ENCODE results near the gene TEAD3.

The TEAD3 gene

DNA sequence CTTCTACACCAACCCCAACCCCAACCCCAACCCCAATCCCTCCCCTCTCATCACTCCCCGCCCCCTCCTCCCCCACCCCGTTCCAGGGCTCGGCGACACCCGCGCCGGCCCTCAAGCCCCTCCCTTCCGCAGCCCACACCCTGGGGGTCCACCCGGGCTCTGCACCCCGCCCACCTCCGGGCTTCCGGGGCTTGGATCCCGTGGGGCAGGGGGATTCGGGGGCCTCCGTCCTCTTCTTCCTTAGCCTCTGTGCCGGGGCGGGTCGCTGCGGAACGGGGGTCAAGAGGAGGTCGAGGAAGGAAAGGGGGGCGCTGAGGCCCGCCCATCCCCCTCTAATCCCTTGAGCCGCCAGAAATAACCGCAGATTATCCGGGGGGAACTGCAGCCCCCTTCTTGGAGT lies 15.1 kb upstream of the TEAD3 start:
- no peak for DNase-seq

DNA sequence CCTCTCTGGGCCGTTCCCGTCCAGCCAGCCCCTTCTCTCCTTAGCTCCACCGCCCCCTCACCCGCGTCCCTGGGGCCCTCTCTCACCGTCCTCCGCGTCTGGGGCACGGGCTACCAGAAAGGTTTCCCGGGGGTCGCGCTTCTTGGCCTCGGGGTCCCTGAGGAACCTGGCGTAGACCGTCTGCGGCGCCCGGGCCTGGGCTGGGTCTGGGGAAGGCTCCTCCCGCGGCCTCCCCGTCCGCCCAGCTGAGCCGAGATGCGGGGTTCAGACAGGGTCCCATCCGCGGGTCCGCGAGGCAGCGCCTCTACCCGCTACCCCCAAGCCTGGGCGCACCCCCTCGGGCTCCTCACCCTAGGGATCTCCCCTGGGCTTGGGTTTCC lies 14.7 kb upstream of the TEAD3 start:
- DNase-seq, result no peak

DNA sequence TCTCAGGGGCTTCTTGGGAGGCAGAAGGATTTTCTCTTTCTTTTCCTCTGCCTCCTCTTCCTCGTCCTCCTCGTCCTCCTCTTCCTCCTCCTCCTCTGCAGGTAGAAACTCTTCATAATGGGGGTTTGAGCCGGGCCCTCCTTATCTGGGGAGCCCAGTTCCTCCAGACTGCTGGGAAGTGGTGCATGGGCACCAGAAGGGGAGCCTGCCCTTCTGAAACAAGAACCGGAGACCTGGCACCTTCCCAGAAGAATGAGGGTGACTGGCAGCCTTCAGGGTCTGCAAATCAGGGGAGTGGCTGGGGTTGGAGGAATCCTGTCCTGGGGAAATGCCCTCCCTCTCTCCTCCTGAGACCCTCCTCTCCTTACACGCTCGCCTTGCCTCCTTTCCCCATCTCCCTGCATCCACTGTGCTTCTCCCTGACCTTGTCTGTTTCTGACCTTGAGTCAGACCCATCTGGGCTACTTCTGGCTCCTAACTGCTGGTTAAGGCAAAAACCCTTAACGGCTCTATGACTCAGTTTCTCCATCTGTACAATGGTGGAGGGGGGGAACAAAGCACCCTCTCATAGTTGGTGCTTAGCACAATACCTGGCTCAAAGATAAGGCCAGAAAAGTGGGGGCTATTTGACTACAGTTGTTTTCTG lies 14.2 kb upstream of the TEAD3 start:
- DNase-seq, result no peak

GRCh38 chr6:35508542-35508941 lies 11.7 kb upstream of the TEAD3 start:
- no peak for DNase-seq

DNA sequence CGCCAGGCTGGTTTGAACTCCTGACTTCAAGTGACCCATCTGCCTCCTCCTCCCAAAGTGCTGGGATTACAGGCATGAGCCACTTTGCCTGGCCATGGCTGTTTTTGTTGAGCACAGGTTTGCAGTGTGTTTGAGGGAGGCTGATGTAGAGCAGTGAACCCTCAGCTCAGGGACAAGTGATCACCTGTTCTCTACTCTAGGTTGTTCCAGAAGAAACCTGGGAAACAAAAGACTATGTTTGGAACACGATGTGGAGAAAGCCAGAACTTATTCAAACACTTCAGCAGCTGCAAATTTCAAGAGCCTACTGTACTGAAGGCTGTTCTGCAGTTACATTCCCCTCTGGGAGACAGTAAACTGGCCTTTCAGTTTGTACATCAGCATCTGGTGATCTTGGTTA lies 11.1 kb upstream of the TEAD3 start:
- no peak for DNase-seq

- DNase-seq, result no peak
These were observed 10.3 kb upstream of the TEAD3 start for GRCh38 chr6:35507221-35507620.

- DNase-seq, result no peak
These were observed 9.7 kb upstream of the TEAD3 start for GRCh38 chr6:35506536-35506935.

GRCh38 chr6:35505999-35506412 lies 9.1 kb upstream of the TEAD3 start:
- no peak for DNase-seq

DNA sequence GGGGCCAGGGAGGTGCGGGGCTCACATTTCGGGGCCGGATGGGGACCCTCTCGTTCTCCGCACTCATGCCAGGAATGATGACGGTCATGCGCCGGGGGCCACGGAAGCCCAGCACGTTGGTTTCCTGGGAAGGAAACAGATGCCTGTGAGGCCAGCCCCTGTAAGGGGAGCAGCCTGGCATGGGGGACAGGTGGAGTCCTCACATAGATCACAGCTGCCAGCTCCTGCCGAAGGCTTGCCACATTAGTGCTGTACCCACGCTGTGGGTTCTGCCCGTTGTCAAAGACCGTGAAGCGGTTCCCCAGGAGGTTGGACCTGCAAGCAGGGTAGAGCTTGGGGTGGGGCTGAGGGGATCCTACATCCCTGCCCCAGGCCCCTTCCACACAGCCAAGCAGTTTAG lies 6.7 kb upstream of the TEAD3 start:
- no peak for DNase-seq

DNA sequence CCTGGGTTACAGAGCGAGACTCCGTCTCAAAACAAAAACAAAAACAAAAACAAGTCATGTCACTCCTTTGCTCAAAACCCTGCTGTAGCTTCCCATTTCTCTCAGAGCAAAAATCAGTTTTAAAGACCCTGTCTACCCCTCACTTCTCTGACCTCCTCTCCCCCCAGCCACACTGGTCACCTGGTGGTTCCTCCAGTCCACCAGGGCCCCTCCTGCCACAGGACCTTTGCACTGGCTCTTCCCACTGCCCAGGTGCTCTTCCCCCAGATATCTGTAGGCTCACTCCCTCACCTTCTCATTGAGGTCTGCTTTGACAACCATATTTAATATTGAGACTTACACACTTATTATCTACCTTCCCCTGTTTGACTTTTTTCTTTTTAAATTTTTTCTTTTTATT lies 4.9 kb upstream of the TEAD3 start:
- no peak for DNase-seq

DNA sequence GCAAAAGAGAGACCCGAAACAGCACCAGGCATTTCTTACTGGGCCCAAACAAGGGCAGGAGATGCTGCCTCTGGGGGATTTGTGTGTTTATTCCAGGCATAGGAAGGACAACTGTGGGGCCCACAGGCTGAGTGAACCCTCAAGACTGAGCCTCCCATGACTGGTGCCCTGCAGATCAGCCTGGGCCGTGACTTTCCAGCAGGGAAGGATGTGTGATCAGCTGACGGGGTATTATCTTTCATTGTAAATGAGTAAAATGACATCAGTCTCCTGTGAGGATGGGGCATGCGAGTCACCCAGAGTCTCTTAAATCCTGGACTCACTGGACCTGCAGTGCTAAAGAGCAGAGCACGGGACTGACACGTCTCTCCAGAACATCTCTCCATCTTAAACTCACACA lies 3.9 kb upstream of the TEAD3 start:
- no peak for DNase-seq

- no peak for DNase-seq
These were observed 2.5 kb upstream of the TEAD3 start for GRCh38 chr6:35499372-35499771.

DNA sequence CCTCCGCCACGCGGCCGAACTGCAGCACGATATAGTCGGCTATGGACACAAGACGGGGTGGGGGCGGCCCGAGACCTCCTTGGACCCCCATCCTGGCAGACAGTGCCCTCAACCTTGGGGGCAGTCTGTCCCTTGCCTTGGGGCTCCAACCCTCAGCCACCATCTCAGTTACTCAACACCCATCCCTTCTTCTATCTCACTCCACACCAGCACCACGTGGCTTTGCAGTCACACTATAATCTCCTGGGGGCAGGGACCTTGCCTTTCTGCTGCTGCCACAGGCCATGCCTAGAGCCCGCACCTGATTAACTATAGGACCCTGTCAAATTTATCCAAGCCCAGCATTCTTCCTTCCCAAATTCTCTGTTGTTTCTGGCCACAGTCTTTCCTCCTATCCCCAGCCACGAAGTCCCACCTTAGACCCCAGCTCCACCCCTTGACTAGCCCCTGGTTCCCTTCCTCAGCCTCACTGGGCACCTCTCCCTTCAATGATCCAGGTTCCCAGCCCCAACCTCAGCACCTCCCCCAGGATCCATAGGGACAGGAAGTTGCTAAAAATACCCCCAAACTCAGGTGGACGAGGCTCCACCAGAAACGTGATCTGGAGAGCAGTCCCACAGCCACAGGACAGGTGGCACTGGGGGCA lies 1.7 kb upstream of the TEAD3 start:
- no peak for DNase-seq

- DNase-seq, result peak; percentile 39 to 43
These were observed 917 bp upstream of the TEAD3 start for GRCh38 chr6:35497571-35498421.

DNA sequence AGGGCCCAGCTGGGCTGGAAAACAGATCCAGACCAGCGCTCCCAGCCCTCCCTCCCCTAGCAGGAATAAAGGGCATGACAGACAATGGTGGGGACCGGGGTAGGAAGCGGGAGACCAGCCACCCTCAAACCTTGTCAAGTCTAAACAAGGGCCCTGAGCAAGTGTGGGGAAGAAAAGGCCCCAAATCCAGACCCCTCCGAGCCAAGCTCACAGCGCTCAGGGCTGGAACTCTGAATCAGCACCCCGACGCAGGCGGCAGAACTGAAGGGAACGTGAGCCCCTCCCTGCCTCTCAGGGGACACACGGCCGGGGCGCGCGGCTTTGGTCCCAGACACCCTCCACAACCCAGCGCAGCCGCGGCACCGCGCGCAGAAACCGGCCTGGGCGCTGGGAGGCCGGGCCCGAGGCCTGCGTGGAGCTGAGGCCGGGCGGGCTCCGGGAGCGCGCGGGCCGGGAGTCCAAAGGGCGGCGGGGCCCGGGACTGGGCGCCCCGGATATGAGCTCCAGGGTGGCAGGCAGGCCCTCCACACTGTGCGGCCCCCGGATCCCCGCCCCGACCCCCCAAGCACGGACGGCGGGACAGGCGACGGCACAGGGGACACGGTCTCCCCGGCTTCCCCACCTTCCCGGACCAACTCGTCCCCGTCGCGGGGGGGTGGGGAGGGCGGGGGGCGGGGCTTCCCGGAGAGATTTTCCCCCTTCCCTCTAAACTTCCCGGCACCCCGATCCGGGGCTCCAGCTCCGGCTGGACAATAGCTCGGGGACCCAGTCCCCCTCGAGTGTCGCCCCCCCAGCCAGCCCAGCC lies 641 bp downstream of the TEAD3 start:
- no peak for DNase-seq

- DNase-seq, result no peak
These were observed 1.4 kb downstream of the TEAD3 start for GRCh38 chr6:35495258-35496035.

DNA sequence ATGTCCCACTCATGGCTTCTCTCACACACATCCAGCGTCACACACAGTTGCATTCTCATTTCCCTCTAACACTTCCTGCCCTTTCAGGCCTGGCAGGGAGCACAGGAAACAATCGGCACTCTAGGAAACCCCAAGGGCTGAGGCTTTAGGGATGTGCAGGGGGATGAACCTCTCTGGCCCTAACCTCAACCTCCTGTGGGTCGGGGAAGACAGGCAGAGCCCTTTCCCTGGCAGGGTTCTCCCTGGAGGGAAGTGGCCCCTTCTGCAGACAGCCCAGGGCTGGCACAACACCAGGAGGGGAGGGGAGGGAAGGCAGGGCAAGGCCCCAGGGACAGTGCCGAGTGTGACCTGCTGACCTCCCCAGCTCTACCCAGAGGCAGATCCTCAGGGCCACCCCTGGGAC lies 2.7 kb downstream of the TEAD3 start:
- DNase-seq, result no peak

GRCh38 chr6:35493307-35493983 lies 3.4 kb downstream of the TEAD3 start:
- DNase-seq, result no peak

DNA sequence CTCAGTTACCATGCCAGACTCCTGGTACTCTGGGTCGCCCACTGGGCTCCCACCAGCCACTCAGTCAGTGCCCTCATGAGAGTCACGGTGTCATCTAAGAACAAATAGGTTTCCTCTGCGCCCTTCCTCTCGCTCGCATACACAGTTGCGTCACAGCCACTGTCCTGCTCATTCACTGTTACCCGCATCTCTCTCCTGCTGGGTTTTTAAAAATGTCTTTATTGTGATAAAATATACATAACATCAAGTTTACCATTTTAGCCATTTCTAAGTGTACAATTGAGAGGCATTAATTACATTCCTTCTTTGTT lies 4.0 kb downstream of the TEAD3 start:
- no peak for DNase-seq

GRCh38 chr6:35492258-35492973 lies 4.5 kb downstream of the TEAD3 start:
- no peak for DNase-seq

DNA sequence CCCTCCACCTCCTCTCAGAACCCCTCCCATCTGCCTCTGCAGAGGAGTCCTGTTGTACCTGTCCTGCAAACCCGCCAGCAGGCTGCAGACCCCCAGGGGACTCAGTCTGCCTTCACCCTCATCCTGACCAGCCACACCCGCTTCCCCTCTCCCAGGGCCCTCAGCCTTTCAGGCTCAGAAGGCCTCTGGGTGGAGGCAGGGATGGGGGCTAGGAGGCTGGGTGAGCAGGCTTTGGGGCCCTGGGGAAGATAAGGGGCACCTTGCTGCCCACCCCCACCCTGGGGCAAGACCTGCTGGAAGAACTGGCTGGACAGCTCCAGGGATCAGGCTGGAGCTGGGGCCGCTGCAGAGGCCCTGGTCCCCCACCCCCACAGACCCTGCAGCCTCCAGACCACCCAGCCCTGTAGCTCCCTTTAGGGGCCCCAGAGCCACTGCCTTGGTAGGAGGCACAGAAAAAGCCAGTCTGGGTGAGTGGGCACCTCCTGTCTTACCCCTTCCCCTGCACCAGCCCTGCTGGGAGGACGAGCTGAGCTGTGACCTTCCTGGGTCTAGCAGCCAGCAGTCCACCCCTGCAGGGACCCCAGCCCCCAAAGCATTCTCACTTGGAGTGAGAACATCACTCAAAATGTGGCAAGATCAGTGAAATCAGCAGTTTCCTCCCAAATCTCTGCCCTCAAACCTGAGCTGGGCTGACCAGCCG lies 5.2 kb downstream of the TEAD3 start:
- no peak for DNase-seq

Data from activated CD4-positive, alpha-beta T cell treated with anti-CD3 and anti-CD28 coated beads for 4 hours (primary cell).